GM12865 (cell line): Measurements from ENCODE around the gene MAD2L1BP.
"Not testable (repeated sequence)": the region's sequence is repeated elsewhere in the genome, so short reads cannot be mapped to it uniquely, and the experiment has no call there.

Source experiments
- DNase-seq: peaks from one replicate; pipeline ENCODE4 v3.0.0; 2010; ENCODE audit warnings: low read depth
- H3K4me3 ChIP-seq: 2 replicates; pipeline ENCODE4 v1.5.1; 2011; ENCODE audit warnings: mild to moderate bottlenecking, low read depth, low read length, control low read depth
- TF ChIP-seq, protein P1 (sequence below): IDR thresholded peaks from 2 replicates; pipeline ENCODE4 v1.5.1; 2011; ENCODE audit warnings: low read length, control low read depth, low read depth, inconsistent platforms; ENCODE audit not compliant: insufficient read depth; ENCODE audit errors: missing control alignments

The MAD2L1BP gene

DNA sequence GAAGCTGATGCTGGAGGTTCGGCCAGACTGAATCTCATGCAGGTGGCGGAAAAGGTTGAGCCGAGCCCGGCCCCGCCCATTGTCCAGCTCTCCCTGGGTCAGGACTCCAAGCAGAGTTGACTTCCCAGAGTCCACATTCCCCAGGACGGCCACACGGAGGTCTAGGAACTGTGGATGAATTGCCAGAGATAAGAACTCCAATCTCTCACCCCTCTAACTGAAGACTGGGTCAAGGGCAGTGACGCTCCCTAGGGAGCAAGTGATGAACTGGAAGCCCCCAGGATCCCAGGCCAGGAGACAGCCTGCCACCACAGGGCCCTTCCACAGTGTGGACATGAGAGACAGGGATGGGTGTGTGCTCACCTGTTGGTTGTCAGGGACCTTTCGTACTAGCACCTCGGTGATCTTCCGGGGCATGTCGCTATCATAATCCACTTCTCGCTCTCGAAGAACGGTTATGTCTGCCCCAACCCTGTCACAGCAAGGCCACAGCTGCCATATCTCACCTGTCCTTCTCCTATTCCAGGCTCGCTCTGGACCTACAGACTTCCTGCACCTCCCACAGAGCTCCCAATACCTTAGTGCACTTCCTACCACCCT lies 10.1 kb upstream of the MAD2L1BP start:
- DNase-seq: no peak
- TF ChIP-seq, protein P1, sequence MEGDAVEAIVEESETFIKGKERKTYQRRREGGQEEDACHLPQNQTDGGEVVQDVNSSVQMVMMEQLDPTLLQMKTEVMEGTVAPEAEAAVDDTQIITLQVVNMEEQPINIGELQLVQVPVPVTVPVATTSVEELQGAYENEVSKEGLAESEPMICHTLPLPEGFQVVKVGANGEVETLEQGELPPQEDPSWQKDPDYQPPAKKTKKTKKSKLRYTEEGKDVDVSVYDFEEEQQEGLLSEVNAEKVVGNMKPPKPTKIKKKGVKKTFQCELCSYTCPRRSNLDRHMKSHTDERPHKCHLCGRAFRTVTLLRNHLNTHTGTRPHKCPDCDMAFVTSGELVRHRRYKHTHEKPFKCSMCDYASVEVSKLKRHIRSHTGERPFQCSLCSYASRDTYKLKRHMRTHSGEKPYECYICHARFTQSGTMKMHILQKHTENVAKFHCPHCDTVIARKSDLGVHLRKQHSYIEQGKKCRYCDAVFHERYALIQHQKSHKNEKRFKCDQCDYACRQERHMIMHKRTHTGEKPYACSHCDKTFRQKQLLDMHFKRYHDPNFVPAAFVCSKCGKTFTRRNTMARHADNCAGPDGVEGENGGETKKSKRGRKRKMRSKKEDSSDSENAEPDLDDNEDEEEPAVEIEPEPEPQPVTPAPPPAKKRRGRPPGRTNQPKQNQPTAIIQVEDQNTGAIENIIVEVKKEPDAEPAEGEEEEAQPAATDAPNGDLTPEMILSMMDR: no peak
- no peak overlapping the region for H3K4me3 ChIP-seq

DNA sequence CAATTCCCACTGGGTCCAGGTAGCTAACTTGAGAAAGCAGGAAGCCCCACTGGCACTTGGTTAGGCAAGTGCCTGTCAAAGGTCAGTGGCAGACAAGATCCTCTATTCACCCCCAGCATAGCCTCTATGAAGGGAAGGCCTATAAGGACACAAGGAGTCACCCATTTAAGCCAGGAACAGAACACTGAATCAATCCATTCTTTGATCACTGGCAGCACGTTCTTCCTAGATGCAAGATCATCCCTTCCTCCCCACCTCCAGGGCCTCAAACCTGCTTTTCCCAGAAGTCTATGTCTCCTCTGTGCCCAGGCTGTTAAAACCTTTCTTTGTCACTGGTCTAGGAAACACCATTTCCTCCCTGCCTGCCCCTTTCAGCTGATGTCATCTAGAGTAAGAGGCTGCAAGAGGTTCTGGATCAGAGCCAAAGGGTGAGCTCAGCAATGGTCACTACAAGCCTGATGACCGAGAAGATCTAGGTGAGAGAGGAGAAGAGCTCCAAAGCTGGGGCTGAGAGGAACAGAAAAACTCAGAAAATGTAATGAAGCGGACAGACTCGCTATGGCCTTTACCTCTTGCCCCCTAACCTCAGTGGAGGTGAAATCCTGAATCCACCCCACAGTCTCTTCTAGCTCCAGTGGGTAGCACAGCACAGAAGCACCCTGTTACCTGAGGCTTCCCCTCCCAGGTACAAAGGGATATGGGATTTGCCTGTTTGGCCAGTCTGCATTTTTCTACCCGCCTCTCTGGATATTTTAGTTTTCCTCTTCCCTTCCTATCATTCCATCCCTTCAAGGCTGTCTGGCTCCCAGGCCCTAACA lies 8.4 kb upstream of the MAD2L1BP start:
- TF ChIP-seq, protein P1: no peak
- peak; percentile 61 for DNase-seq
- 0 out of 2 replicates have a peak overlapping the region, but pooled peaks have one; percentile 91 for H3K4me3 ChIP-seq

DNA sequence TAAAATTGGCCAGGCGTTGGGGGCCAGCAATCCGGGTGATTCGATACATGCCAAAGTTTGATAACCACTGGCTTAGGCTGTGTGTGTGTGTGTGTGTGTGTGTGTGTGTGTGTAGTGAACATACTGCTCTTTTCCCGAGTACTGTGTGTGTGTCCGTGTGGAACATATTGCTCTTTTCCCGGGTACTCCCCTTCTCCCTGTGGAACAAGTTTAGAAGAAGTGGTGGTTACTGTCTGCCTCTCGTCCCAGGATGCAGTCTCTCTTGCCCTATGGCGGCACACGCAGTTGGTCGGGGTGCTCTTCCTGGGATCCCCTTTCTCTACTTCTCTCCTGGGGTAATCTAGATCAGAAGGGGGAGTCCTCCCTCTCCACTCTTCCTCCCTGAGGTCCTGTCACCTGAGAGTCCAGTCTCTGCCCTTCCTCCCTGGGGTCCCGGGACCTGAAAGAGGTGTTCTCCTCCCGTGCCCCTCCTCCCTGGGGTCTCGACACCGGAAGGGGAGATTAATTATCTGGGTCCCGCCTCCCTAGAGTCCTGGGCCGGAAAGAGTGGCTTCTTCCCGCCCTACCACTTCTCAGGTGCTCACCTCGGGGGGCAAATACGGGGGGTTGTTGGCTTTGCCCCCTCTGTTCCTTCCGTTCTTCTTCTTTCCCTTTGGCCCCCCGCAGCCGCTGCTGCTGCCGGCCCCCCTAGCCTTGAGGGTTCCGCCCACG lies 7.1 kb upstream of the MAD2L1BP start:
- H3K4me3 ChIP-seq: peak overlapping the region; percentile 91
- TF ChIP-seq, protein P1: no peak
- peak; percentile 69 for DNase-seq

DNA sequence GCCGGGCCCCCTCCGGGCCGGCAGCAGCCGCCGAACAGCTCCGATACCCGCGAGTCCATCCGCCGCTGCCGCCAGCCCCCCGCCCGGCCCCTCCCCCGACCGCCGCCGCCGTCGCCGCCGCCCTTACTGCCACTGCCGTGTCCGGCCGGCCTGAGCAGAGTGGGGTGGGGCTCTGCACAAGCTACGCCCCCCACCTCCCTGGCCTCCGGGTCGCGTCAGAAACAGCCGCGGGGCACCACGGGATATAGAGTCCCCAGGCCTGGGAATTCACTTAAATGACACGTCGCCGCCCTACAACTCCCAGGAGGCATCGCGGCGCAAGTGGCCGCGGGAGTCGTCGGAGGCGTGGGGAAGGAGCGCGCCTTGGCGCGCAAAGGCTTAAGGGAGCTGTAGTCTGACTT lies 6.5 kb upstream of the MAD2L1BP start, which contains the start of gene GTPBP2:
Gene GTPBP2 (minus strand): TSS at position 161 of the 401 bp plus-strand sequence. CDS start 102 bp downstream, at position 59.
- DNase-seq: peak; percentile 99
- peak within 1 kb of the TSS; percentile 98 for H3K4me3 ChIP-seq
- TF ChIP-seq, protein P1: no peak

DNA sequence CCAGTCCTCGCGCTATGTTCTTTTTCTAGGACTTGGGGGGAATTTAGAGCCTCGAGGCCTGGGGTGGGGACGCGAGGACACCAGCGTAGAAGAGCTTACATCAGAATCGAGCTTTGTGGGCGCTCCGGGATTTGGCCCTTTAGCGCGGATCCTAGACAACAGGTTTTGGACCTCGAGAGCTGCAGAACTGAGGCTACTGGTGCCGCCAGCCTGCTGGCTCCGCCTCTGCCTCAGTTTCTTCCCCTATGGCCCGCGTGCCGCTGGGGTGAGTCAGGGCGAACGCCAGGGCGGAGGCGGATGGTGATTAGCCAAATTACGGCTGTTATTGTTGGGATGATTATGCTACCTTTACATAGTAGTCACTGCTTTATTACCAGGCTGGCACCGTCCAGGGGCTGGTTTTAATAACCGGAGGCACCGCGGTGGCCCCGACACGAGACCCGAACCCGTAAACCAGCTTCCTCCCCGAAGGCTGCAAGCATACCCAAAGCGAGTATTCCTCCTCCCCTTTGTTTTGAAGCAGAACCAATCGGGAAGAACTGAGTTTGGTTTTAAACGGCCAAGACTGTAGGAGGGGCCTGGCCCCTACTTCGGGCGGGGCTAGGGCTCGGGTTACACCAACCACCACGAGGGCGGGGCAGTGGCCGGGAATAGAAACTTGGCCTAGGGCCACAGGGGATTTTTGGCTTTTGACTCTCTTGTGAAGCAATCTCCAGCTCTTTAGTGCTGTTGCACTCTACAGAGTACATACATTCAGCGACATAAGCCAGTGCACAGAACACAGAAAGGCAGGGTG lies 5.9 kb upstream of the MAD2L1BP start:
- H3K4me3 ChIP-seq: peak overlapping the region; percentile 98
- TF ChIP-seq, protein P1: no peak
- DNase-seq: peak; percentile 97

DNA sequence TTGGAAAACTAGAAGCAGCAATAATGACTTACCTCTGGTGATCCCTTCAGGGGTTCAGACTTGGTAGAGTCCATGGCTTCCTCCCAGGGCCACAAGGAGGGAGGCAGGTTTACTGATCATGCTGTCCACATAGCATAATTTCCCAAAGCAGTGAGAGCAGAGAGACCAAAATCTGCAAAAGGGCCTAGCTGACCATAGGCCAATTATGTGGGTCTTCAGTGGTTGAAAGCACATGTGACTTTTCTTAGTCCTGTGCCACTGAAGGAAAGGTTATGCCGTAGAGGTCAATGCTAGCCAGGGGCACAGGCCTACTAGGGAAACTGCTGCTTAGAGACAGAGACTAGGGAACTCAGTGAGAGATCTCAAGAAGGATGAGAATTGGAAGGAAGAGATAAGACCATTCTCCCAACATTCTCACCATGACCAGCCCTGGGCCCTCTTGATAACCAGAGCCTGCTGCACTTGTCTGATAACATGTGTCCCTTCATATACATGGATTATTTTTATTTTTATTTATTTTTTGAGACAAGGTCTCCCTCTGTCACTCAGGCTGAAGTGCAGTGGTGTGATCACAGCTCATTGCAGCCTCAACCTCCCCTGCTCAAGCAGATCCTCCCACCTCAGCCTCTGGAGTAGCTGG lies 4.5 kb upstream of the MAD2L1BP start:
- H3K4me3 ChIP-seq: no peak overlapping the region
- no peak for DNase-seq
- TF ChIP-seq, protein P1: no peak

DNA sequence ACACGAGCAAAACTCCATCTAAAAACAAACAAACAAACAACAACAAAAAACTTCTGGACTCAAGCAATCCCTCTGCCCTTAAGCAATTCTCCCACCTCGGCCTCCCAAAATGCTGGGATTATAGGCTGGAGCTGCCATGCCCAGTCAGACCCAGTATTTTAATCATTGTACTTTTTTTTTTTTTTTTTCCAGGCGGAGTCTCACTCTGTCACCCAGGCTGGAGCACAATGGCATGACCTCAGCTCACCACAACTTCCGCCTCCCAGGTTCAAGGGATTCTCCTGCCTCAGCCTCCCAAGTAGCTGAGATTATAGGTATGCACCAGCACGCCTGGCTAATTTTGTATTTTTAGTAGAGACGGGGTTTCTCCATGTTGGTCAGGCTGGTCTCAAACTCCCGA lies 2.6 kb upstream of the MAD2L1BP start:
- DNase-seq: not testable (repeated sequence)

More for the DNA sequence above, 2.6 kb upstream of the MAD2L1BP start:
- not testable (repeated sequence) for H3K4me3 ChIP-seq
